Ishikawa (cell line): ENCODE results near the gene PSTPIP1.

Source experiments
- CEBPB ChIP-seq: IDR thresholded peaks from 2 replicates; pipeline ENCODE4 v1.6.1; 2012
- EP300 ChIP-seq: IDR thresholded peaks from 2 replicates; pipeline ENCODE4 v1.6.1; 2012; ENCODE audit warnings: borderline replicate concordance
- FOXM1 ChIP-seq: IDR thresholded peaks from 2 replicates; pipeline ENCODE4 v1.6.1; 2012; ENCODE audit warnings: low read depth, borderline replicate concordance
- MAX ChIP-seq: IDR thresholded peaks from 2 replicates; pipeline ENCODE4 v1.6.1; 2012
- NFIC ChIP-seq: IDR thresholded peaks from 2 replicates; pipeline ENCODE4 v1.6.1; 2012
- RAD21 ChIP-seq: IDR thresholded peaks from 2 replicates; pipeline ENCODE4 v1.6.1; 2012; ENCODE audit warnings: low read depth
- REST ChIP-seq: IDR thresholded peaks from 2 replicates; pipeline ENCODE4 v1.6.1; 2012; ENCODE audit warnings: low read depth, mild to moderate bottlenecking
- TAF1 ChIP-seq: IDR thresholded peaks from 2 replicates; pipeline ENCODE4 v1.6.1; 2012; ENCODE audit warnings: low read depth, mild to moderate bottlenecking
- TCF12 ChIP-seq: IDR thresholded peaks from 2 replicates; pipeline ENCODE4 v1.6.1; 2012; ENCODE audit warnings: low read depth
- TEAD4 ChIP-seq: IDR thresholded peaks from 2 replicates; pipeline ENCODE4 v1.6.1; 2012
- YY1 ChIP-seq: IDR thresholded peaks from 2 replicates; pipeline ENCODE4 v1.6.1; 2012; ENCODE audit warnings: low read depth
- ZBTB7A ChIP-seq: IDR thresholded peaks from 2 replicates; pipeline ENCODE4 v1.6.1; 2012; ENCODE audit warnings: low read depth

GRCh38 chr15:77001966-77002365 is 7.0 kb downstream of the PSTPIP1 start:
- TF ChIP-seq YY1: no peak
- no peak for TF ChIP-seq TCF12
- no peak for TF ChIP-seq TAF1
- no peak for TF ChIP-seq MAX
- no peak for TF ChIP-seq FOXM1
- no peak for TF ChIP-seq EP300
- TF ChIP-seq ZBTB7A: no peak
- TF ChIP-seq RAD21: no peak
- no peak for TF ChIP-seq CEBPB
- TF ChIP-seq TEAD4: no peak
- TF ChIP-seq NFIC: no peak
- TF ChIP-seq REST: no peak
